Liver (tissue), 3 donors: ENCODE measurements around the gene LAMA1.

Experiments used
- CTCF ChIP-seq: fragments of 150-350 bp; IDR thresholded peaks from 2 replicates; pipeline ENCODE4 v1.5.1; 2017; ENCODE audit warnings: improper control_type of control experiment, low read depth, low read length; ENCODE audit not compliant: missing input control
- TAF1 ChIP-seq: conservative IDR thresholded peaks from 2 replicates; pipeline ENCODE4 v1.6.1; 2016; ENCODE audit warnings: antibody characterized with exemption, mild to moderate bottlenecking
- donor health status: healthy.
- donor health status: healthy.

- no peak for TF ChIP-seq CTCF
- TF ChIP-seq TAF1 = no peak
Observed at GRCh38 chr18:6928359-6928758, 189.2 kb downstream of the LAMA1 start.
